GM04504 (cell line): Measurements from ENCODE around the gene ANKRD30A.
"Not testable (repeated sequence)": the region's sequence is repeated elsewhere in the genome, so short reads cannot be mapped to it uniquely, and the experiment has no call there.

Experiments used
- DNase-seq: peaks from one replicate; pipeline ENCODE4 v3.0.0-alpha.2; 2012; ENCODE audit warnings: low read depth

ANKRD30A gene

GRCh38 chr10:37269554-37270256 is 144.3 kb downstream of the ANKRD30A start:
- no peak for DNase-seq

DNA sequence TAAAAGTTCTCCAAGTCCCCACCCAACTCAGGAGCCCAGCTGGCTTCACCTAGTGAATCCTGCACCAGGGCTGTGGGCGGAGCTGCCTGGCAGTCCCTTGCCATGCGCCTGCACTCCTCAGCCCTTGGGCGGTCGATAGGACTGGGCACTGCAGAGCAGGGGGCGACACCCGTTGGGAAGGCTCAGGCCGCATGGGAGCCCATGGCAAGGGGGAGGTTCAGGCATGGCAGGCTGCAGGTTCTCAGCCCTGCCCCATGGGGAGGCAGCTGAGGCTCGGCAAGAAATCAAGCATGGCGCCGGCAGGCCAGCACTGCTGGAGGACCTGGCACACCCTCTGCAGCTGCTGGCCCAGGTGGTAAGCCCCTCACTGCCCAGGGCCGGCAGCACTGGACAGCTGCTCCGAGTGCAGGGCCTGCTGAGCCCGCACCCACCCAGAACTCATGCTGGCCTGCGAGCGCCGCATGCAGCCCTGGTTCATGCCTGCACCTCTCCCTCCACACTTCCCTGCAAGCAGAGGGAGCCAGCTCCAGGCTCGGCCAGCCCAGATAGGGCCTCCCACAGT is 149.9 kb downstream of the ANKRD30A start:
- DNase-seq, result no peak

GRCh38 chr10:37285063-37285462 is 159.7 kb downstream of the ANKRD30A start:
- DNase-seq, result no peak

DNA sequence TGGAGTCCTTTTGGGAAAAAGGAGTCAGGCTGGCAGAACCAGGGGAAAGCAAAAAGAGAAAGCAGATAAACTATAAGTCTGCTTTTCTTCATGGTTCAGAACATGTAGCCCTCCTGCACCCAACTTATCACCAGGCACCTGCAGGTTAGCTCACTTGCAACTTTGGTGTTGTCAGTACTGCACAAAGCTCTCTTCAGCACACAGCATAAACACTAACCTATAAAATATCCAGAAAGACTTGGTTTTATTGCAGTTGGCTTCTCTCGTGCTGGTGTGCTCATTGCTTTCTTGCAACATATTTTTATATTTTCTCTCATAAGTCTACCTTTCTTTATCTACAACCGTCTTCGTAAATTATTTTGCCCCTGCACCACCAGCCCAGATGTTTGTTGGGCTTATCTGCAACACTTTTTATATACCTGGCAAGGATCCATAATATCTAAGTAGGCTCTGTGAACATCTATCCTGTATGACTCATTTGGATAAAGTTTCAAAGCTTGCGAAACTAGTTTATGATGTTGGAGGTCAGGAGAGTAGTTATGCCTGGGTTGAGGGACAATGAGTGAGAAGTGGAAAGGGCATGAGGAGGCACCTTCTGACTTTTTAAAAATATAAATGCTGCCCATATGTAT is 164.6 kb downstream of the ANKRD30A start:
- no peak for DNase-seq

DNA sequence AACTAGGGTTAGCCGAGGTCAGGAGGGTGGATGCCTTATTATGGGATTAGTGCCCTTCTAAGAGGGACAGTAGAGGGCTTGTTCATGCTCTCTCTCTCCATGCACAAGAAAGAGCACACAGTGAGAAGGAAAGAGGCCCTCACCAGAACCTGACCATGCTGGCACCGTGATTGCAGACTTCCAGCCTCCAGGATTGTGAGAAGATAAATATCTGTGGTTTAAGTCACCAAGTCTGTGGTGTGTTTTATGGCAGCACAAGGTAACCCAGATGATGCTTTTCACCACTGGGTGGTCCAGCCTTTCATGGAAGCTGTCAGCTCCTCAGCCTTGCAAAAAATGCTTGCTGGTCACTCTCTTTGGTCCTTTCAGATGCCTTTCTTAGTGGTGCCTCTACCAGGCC is 175.9 kb downstream of the ANKRD30A start:
- no peak for DNase-seq

DNA sequence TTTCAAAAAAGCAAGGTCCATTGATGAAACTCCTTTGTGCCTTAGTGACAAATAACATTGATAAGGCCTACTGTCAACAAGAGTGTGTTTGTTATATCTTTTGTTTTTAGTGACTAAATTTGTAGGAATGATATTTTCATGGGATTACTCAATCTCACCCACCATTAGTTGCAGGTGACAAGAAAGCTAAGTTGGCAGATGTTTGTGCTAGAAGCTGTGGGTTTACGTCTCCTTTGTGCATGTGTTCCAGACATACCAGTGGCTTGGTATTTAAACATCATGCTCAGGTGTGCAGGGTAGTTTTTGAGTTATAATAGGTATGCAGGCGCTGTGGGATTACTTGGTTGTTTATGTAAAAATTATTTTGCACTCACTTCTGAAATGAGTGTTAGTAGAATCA is 178.6 kb downstream of the ANKRD30A start:
- no peak for DNase-seq

DNA sequence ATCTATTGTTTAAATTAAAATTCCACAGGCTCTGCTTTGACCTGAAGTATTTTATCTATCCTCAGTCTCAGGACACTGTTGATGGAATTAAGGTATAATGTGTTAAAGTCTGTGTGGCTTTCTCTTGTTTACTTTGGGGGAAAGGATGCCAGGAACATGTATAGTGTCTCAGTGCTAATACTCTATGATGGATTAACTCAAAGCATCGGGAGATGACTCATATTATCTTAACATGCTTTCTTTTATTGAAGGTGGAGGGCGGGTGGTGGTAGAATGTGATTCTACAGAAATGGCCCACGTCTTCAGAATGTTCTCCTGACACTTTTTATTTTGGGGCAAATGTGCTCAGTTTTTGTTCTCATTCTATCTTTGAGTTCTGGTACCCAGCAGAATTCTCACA is 189.0 kb downstream of the ANKRD30A start:
- DNase-seq, result no peak

- DNase-seq, result no peak
Observed at GRCh38 chr10:37314862-37315261, 189.5 kb downstream of the ANKRD30A start.

- no peak for DNase-seq
Observed at GRCh38 chr10:37344413-37344812, 219.0 kb downstream of the ANKRD30A start.

- no peak for DNase-seq
Observed at GRCh38 chr10:37379991-37380390, 254.6 kb downstream of the ANKRD30A start.

- DNase-seq, result no peak
Observed at GRCh38 chr10:37381271-37381670, 255.9 kb downstream of the ANKRD30A start.

DNA sequence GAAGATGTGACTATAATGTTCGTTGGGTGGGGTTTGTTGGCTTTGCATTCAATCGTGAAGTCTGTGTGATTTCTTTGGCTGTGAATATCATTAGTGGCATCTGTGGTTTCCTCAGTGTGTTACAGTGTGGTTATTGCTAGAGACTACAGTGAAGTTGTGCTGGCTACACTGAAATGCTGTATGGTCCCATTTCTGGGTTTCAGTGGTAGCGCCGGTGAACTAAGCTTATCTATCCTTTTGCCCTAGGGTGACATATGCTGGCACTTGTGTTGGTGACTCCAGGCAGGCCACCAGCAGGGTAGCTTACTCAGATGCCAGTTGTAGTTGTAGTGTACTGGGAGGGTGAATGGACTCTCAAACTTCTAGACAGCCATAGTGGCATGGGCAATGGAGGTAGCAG is 259.5 kb downstream of the ANKRD30A start:
- no peak for DNase-seq

DNA sequence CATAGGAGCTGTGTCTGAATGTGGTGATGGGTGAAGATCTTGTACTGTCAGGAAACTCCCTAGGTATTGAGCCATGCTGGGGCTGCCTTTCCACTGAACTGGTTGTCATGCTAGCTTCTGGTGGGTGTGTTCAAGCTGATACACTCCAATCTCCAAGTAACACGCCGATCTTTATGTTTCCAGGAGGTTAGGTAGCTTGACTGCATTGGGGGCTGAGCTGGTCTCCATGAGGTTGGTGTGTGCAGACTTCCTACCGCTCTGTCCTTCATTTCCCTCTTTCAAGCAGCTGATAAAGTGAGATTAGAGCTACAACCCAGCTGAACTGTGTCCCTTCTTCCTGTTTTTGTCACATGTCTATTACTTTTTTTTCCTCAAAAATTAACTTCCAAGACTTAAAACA is 265.5 kb downstream of the ANKRD30A start:
- no peak for DNase-seq

- not testable (repeated sequence) for DNase-seq
Observed at GRCh38 chr10:37400774-37401173, 275.4 kb downstream of the ANKRD30A start.

GRCh38 chr10:37401225-37401624 is 275.8 kb downstream of the ANKRD30A start:
- DNase-seq, result no peak

DNA sequence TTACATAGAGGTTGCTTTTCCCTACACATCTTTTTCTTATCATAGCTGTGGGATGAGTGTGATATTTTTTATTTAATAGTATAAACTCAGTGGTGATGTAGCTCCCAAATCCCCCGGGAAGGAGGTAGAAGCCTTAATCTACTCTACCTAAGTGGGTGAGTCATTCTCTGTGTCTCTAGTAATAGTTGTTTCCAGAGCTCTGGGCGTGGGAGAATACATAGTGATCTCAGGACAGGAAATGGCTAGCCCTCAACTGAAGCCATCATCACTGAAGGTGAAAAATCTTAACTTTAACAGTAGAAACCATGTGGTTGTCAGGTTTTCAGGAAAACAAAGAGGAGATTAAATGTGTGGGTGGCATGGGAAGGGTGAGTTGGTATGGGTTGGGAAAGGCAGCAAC is 278.4 kb downstream of the ANKRD30A start:
- DNase-seq, result no peak
